Nucleus accumbens (tissue), 56 donors: ENCODE data around the gene KCNK18.

Source experiments
- DNase-seq, 56 donors: peaks; one replicate each; lab custom pipeline; 2025; lab: John Stamatoyannopoulos, UW

Gene KCNK18

DNA sequence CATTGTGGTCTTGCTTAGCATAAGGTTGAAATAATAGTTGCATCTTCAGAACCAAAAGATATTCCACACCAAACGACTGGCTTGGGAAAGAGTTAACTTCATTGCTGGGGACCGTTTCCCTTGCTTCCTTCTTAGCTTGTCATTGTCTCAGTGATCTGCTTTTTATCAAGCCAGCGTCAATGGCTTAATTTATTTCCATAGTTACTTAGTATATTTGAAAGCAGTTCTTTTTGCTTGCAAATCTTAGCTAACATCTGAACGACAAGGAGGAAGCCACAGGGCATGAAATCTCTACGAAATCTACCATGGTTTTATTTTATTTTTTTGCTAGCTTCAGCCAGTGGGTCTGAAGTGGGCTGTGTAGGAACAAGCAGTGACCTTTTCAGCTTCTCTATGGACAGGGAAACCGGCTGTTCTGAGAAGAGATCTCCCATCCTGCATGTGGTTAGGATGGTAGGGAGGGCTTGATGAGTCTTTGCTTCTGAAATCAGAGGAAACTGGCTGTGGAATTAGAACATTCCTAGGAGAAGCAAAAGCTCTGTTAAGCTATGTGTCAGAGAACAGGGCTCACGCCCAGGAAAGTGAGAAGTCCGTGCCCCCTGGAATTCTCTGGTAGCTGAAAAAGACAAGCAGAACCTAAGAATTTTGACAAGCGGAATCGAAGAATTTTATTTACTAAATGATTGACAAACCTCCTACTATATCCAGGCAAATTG lies 51.6 kb downstream of the KCNK18 start:
- no peak for DNase-seq

DNA sequence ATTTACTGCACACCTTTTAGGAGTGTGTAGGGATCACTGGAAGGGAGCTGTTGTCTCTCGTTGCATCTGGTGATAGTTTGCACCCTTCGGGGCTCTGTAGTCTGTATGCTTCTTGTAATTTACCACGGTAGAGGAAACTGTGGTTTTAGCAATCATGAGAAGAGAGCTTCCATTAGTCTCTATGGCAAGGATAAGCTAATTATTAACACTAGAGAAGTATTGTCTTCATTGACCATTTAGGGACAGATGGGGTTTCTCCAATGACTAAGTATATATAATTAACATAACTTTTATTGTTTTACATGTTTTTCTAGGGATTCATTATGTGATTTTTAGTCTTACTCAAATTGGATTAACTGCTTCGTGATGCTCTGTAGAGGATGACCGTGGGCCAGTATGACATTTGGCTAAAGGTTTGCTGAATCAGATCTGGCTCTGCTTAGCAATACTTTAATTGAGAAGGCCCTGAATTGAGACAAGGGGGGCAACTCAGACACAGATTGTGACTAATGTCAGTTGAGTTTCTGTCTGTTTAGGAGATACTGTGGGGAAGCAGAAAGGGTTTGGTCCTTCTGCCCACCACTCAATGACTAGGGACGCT lies 52.3 kb downstream of the KCNK18 start:
- no peak for DNase-seq

DNA sequence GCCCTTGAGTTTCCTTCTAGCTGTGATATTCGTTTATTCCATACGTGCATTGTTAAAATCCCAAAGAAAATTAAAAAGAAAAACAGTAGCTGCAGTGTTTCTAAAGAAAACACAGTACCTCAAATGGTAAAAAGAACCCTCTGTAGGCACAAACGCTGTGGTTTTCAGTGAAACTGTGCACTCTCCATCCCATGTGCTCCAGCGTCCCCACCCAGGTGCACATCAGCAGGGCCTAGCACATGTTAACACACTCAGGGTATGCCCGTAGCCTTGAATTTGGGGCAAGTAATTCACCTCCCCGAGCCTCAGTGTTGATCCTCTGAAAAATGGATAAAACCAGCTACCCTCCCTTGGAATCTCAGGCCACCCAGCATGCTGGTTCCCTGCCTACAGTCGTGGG lies 53.1 kb downstream of the KCNK18 start:
- no peak for DNase-seq

DNA sequence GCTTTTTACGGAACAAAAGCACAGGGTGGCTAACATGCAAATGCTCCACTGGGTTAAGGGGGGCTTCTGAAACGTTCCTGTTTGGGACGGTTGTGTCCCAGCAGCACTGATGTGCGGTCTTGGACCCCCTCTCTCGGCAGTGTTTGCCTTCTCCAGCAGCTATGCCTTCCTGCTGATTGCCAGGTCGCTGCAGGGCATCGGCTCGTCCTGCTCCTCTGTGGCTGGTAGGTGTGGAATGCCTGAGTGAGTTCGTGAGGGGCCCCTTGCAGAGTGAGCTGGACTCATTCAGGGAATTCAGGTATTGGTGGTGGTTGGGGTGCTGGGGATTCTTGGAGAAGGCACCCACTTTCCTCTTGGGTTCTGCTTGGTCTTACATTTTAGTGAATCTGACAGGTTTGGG lies 56.6 kb downstream of the KCNK18 start:
- DNase-seq, result no peak

DNA sequence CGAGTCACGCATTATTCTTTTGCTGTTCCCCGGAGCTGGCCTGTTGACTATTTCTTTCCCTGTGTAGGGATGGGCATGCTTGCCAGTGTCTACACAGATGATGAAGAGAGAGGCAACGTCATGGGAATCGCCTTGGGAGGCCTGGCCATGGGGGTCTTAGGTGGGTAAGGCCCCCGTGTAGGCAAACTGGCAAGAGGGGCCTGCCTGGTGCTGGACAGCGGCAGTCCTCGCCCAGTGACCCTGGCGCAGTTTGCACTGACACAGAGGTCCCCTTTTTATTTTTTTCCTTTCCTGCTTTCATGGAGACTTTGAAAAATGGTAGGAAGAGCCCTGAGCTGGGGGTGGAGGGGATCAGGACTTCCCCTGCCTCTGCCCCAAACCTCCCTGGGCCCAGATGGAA lies 57.0 kb downstream of the KCNK18 start:
- DNase-seq, result no peak

DNA sequence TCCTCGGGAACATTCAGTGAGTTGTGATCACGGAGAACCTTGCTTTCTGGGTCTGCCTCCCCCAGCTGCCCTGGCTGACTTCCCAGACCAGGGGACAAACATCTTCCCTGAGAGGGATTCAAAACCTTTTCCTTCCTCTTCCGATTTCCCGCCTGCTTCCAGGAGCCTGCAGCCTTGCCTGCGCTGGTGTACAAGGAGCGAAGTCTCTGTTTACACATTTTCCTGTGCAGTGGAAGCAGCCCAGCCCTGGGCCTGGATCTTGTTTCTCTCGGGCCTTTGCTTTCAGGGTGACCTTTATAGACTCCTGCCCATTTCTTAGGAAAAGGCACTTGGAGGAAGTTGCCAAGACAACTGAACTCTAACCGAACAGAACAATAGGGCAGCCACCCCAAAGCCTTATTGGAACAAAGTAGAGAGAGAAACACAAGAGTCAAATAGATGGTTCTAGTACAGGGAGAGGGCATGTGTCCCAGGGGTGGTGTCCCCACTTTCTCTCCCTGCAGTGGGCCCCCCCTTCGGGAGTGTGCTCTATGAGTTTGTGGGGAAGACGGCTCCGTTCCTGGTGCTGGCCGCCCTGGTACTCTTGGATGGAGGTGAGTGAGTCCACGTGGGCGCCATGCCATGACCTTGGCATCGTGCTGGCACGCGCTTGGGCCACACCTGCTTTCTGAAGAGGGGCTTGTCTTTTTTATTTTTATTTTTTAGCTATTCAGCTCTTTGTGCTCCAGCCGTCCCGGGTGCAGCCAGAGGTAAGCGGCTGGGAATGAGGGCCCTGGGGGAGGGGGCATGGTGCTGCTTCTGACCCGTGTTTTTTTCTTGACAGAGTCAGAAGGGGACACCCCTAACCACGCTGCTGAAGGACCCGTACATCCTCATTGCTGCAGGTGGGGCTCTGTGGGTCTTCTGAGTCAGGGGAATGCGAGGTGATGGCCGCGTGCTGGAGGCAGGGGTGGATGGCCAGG lies 57.8 kb downstream of the KCNK18 start:
- DNase-seq, result no peak

DNA sequence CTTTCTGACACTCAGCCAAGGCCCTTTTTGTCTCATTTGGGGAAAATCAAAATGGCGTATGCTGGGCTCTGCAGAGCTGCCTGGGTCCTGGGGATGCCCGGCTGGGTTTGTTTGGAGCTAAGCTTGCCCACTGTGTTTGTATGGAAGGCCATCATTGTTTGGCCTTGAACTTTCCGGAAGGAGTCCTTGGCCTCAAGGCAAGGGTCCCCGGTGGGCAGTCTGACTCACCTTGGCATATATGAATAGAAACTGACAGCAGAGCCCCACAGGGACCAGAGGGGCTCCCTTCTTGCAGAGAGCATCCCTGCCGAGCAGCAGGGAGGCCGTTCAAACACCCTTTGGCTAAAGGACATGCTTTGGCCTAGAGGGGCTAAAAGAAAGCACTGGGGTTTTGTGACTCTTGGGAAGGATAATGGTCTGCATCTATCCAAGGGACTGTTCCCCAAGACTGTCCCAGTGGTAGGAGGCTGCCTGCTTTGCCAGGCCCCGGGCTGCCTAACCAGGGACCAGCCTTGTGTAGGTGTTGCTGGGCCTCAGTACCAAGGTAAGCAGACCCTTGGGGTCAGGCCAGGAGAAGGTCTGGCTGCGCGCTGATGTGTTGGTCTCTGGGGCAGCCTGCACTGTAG lies 58.7 kb downstream of the KCNK18 start:
- DNase-seq, result no peak

DNA sequence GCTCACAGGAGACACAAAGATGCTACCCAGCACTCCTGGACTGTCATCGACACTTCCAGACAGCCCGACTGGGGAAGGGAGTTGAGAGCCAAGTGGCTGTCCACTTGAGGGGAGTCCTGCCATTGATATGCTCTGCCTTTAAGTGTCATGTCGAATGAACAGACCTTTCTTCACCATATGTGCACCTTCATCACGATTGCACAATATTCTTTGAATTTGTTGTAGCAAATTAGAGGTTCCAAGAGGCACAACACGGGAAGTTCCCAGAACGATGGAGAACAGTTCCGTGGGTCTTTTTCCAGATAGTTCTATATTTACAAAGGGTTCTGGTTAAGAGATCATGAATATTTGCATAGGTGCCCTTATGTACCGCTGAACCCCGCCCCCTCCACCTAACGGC lies 59.6 kb downstream of the KCNK18 start:
- no peak for DNase-seq

DNA sequence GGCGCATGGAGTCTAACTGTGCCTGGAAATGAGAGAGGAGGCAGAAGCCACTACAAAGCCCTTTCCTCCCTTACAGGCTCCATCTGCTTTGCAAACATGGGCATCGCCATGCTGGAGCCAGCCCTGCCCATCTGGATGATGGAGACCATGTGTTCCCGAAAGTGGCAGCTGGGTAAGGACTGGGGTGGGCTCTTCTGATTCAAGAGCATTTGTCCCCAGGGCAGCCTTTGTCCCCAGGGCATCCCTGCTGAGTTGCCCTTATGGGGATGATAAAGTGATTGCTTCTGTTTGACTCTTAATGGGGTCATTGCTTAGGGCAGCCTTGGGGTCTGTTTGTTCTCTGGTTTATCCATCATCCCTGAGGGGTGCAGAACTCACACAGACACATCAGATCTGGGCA lies 60.4 kb downstream of the KCNK18 start:
- DNase-seq, result no peak

DNA sequence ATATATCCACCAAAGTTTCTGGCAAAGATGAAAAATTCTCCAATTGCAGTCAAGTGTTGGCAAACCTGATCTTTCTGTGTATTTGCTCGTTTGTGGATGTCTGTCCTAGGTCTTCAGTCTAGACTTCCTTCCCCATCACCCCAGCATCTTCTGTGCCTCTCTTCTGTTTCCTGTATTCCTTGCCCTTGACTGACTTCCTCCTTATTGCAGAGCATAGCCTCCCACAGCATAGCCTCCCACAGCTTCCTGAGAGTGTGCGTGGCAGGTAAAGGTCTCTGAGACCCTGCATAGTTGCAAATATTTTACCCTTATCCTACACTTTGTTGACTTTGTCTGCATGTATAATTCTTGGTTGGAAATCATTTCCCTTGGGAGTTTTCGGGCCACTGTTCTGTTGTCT lies 62.0 kb downstream of the KCNK18 start:
- no peak for DNase-seq
